GM12801 (cell line): ENCODE data around the gene ZXDC.

Experiments used
- CTCF ChIP-seq: IDR thresholded peaks from one replicate; pipeline ENCODE4 v1.5.1; 2011; ENCODE audit warnings: control low read depth; ENCODE audit not compliant: insufficient read length; ENCODE audit errors: extremely low read depth

ZXDC gene

GRCh38 chr3:126508564-126508964, 32.9 kb upstream of the ZXDC start:
- no peak for TF ChIP-seq CTCF

- TF ChIP-seq CTCF, result no peak
These were observed 32.2 kb upstream of the ZXDC start for GRCh38 chr3:126507886-126508285.

- TF ChIP-seq CTCF, result no peak
These were observed 28.0 kb upstream of the ZXDC start for GRCh38 chr3:126503701-126504100.

- no peak for TF ChIP-seq CTCF
These were observed 27.0 kb upstream of the ZXDC start for GRCh38 chr3:126502656-126503055.

- no peak for TF ChIP-seq CTCF
These were observed 26.0 kb upstream of the ZXDC start for GRCh38 chr3:126501736-126502135.

- TF ChIP-seq CTCF, result no peak
These were observed 25.4 kb upstream of the ZXDC start for GRCh38 chr3:126501054-126501453.

GRCh38 chr3:126500016-126500415, 24.3 kb upstream of the ZXDC start:
- no peak for TF ChIP-seq CTCF

GRCh38 chr3:126499401-126499800, 23.7 kb upstream of the ZXDC start:
- no peak for TF ChIP-seq CTCF
